Glutamatergic neuron (in vitro differentiated cells): ENCODE measurements around the gene ATP1A3. TPM values are rescaled to one million over a fixed set of nuclear protein-coding genes. Genes with fewer than 3 reads are reported as not detected.

Source experiments
- DNase-seq: peaks from one replicate; pipeline ENCODE4 v3.0.0; 2022
- H3K27ac Mint-ChIP-seq: one replicate; pipeline ENCODE4 v1.8.0; 2020; ENCODE audit warnings: mild to moderate bottlenecking, mixed read lengths, inconsistent platforms; ENCODE audit not compliant: unreplicated experiment
- H3K27me3 Mint-ChIP-seq: one replicate; pipeline ENCODE4 v1.8.0; 2020; ENCODE audit warnings: mild to moderate bottlenecking, moderate library complexity, mixed read lengths, inconsistent platforms; ENCODE audit not compliant: unreplicated experiment
- H3K36me3 Mint-ChIP-seq: one replicate; pipeline ENCODE4 v1.8.0; 2020; ENCODE audit warnings: mild to moderate bottlenecking, mixed read lengths, inconsistent platforms; ENCODE audit not compliant: unreplicated experiment
- H3K4me1 Mint-ChIP-seq: one replicate; pipeline ENCODE4 v1.8.0; 2020; ENCODE audit warnings: mild to moderate bottlenecking, low read depth, mixed read lengths, inconsistent platforms; ENCODE audit not compliant: unreplicated experiment
- H3K4me3 Mint-ChIP-seq: one replicate; pipeline ENCODE4 v1.8.0; 2020; ENCODE audit warnings: mild to moderate bottlenecking, mixed read lengths, inconsistent platforms; ENCODE audit not compliant: unreplicated experiment
- H3K9me3 Mint-ChIP-seq: one replicate; pipeline ENCODE4 v1.8.0; 2020; ENCODE audit warnings: mild to moderate bottlenecking, moderate library complexity, mixed read lengths, inconsistent platforms; ENCODE audit not compliant: unreplicated experiment
- CTCF ChIP-seq: fragments of 200-600 bp; sonication (generic); IDR thresholded peaks from one replicate; pipeline ENCODE4 v1.5.0; 2021; ENCODE audit not compliant: partially characterized antibody, unreplicated experiment
- total RNA-seq: library from RNA; stranded (reverse); fragmentation: NEBNext Ultra II Directional; extraction: Animal tissue kit (Norgen Biotek cat#: 25700); gene quantifications from one replicate; pipeline ENCODE4 v1.2.1, GENCODE V29; 2021; ENCODE audit not compliant: unreplicated experiment

Gene ATP1A3
- total RNA-seq, 1 donor from 2014 or later: 650 TPM

GRCh38 chr19:41984961-41985360, 9.1 kb downstream of the ATP1A3 start:
- no peak overlapping the region for H3K4me3 Mint-ChIP-seq
- no peak for TF ChIP-seq CTCF
- H3K9me3 Mint-ChIP-seq: peaks cover 10% of the 10 kb centered on the region
- no peak overlapping the region for H3K27ac Mint-ChIP-seq
- no peaks in the 10 kb centered on the region for H3K36me3 Mint-ChIP-seq
- peaks cover 3% of the 10 kb centered on the region for H3K4me1 Mint-ChIP-seq
- peaks cover 7% of the 10 kb centered on the region for H3K27me3 Mint-ChIP-seq
- no peak for DNase-seq

- no peak for TF ChIP-seq CTCF
- peaks cover 10% of the 10 kb centered on the region for H3K9me3 Mint-ChIP-seq
- H3K27ac Mint-ChIP-seq: no peak overlapping the region
- no peak overlapping the region for H3K4me3 Mint-ChIP-seq
- peaks cover 4% of the 10 kb centered on the region for H3K36me3 Mint-ChIP-seq
- peaks cover 7% of the 10 kb centered on the region for H3K27me3 Mint-ChIP-seq
- DNase-seq: no peak
- H3K4me1 Mint-ChIP-seq: peaks cover 1% of the 10 kb centered on the region
Observed at GRCh38 chr19:41981724-41982123, 12.3 kb downstream of the ATP1A3 start.

GRCh38 chr19:41978470-41978869, 15.6 kb downstream of the ATP1A3 start:
- Mint-ChIP-seq H3K27ac (no peak overlapping the region), H3K4me3 (no peak overlapping the region), H3K4me1 (peaks cover 1% of the 10 kb centered on the region), H3K27me3 (peaks cover 4% of the 10 kb centered on the region), H3K36me3 (peaks cover 9% of the 10 kb centered on the region), H3K9me3 (peaks cover 12% of the 10 kb centered on the region)
- TF ChIP-seq CTCF: no peak
- no peak for DNase-seq

- no peak for DNase-seq
- H3K9me3 Mint-ChIP-seq: peaks cover 10% of the 10 kb centered on the region
- H3K27me3 Mint-ChIP-seq: peaks cover 6% of the 10 kb centered on the region
- peaks cover 9% of the 10 kb centered on the region for H3K36me3 Mint-ChIP-seq
- TF ChIP-seq CTCF: no peak
- H3K4me3 Mint-ChIP-seq: no peak overlapping the region
- no peak overlapping the region for H3K27ac Mint-ChIP-seq
- H3K4me1 Mint-ChIP-seq: peaks cover 1% of the 10 kb centered on the region
Observed at GRCh38 chr19:41977916-41978315, 16.1 kb downstream of the ATP1A3 start.

GRCh38 chr19:41974652-41975051, 19.4 kb downstream of the ATP1A3 start:
- H3K27me3 Mint-ChIP-seq: peaks cover 6% of the 10 kb centered on the region
- no peak overlapping the region for H3K27ac Mint-ChIP-seq
- no peaks in the 10 kb centered on the region for H3K4me1 Mint-ChIP-seq
- H3K36me3 Mint-ChIP-seq: peaks cover 15% of the 10 kb centered on the region
- TF ChIP-seq CTCF: no peak
- no peak for DNase-seq
- peaks cover 10% of the 10 kb centered on the region for H3K9me3 Mint-ChIP-seq
- H3K4me3 Mint-ChIP-seq: no peak overlapping the region
